Brain pericyte (primary cell): Measurements from ENCODE around the gene DLG2.
"Not testable (repeated sequence)": the region's sequence is repeated elsewhere in the genome, so short reads cannot be mapped to it uniquely, and the experiment has no call there.

ENCODE experiments used
- DNase-seq: peaks from one replicate; pipeline ENCODE4 v3.0.0-alpha.2; 2012; ENCODE audit warnings: low read depth, low spot score

Gene DLG2

GRCh38 chr11:84790849-84791427 lies 836.2 kb downstream of the DLG2 start:
- no peak for DNase-seq

- no peak for DNase-seq
Observed at GRCh38 chr11:84788220-84788619, 838.9 kb downstream of the DLG2 start.

GRCh38 chr11:84784158-84784557 lies 843.0 kb downstream of the DLG2 start:
- DNase-seq = not testable (repeated sequence)

- no peak for DNase-seq
Observed at GRCh38 chr11:84780689-84781293, 846.4 kb downstream of the DLG2 start.

GRCh38 chr11:84775503-84775902 lies 851.6 kb downstream of the DLG2 start:
- DNase-seq = no peak

GRCh38 chr11:84763931-84764330 lies 863.2 kb downstream of the DLG2 start:
- no peak for DNase-seq

GRCh38 chr11:84757711-84758110 lies 869.4 kb downstream of the DLG2 start:
- no peak for DNase-seq

GRCh38 chr11:84751371-84751770 lies 875.8 kb downstream of the DLG2 start:
- DNase-seq = no peak

GRCh38 chr11:84747871-84748270 lies 879.3 kb downstream of the DLG2 start:
- DNase-seq = no peak

GRCh38 chr11:84740050-84740449 lies 887.1 kb downstream of the DLG2 start:
- DNase-seq = no peak

- DNase-seq = no peak
Observed at GRCh38 chr11:84724256-84724655, 902.9 kb downstream of the DLG2 start.

GRCh38 chr11:84722583-84723108 lies 904.5 kb downstream of the DLG2 start:
- no peak for DNase-seq

- no peak for DNase-seq
Observed at GRCh38 chr11:84721561-84721961, 905.6 kb downstream of the DLG2 start.

GRCh38 chr11:84720706-84721402 lies 906.3 kb downstream of the DLG2 start:
- no peak for DNase-seq

- no peak for DNase-seq
Observed at GRCh38 chr11:84719935-84720577, 907.1 kb downstream of the DLG2 start.

GRCh38 chr11:84714316-84714780 lies 912.8 kb downstream of the DLG2 start:
- DNase-seq = no peak

GRCh38 chr11:84691830-84692229 lies 935.3 kb downstream of the DLG2 start:
- no peak for DNase-seq

GRCh38 chr11:84687433-84687832 lies 939.7 kb downstream of the DLG2 start:
- no peak for DNase-seq

GRCh38 chr11:84686716-84687115 lies 940.4 kb downstream of the DLG2 start:
- no peak for DNase-seq

GRCh38 chr11:84685976-84686375 lies 941.2 kb downstream of the DLG2 start:
- no peak for DNase-seq

GRCh38 chr11:84685149-84685548 lies 942.0 kb downstream of the DLG2 start:
- DNase-seq = no peak

- no peak for DNase-seq
Observed at GRCh38 chr11:84681456-84681855, 945.7 kb downstream of the DLG2 start.
